SK-N-SH (cell line): ENCODE results near the gene CDKL4.

Source experiments
- EP300 ChIP-seq, 2 experiments: IDR thresholded peaks; 2 replicates each; pipeline versions ENCODE4 v1.4.0 to v1.6.1; 2012; ENCODE audit warnings: borderline replicate concordance in 1 of 2, low read depth in 1 of 2, low read length in 1 of 2
- FOXJ3 ChIP-seq: sonication (generic); formaldehyde crosslinking; IDR thresholded peaks from 2 replicates; pipeline ENCODE4 v1.5.1; 2020; ENCODE audit warnings: mild to moderate bottlenecking, missing genetic modification reagents
- MAX ChIP-seq: IDR thresholded peaks from 2 replicates; pipeline ENCODE4 v1.4.0; 2012; ENCODE audit warnings: low read depth
- SIN3A ChIP-seq: IDR thresholded peaks from 2 replicates; pipeline ENCODE4 v1.6.1; 2012; ENCODE audit warnings: low read depth, mild to moderate bottlenecking, low read length, moderate library complexity, borderline replicate concordance
- SMC3 ChIP-seq: IDR thresholded peaks from 2 replicates; pipeline ENCODE4 v1.6.1; 2012; ENCODE audit warnings: low read depth, low read length, improper control_type of control experiment
- TAF1 ChIP-seq: IDR thresholded peaks from 2 replicates; pipeline ENCODE4 v1.6.1; 2012; ENCODE audit warnings: low read depth, mild to moderate bottlenecking, low read length, moderate library complexity, borderline replicate concordance
- TEAD4 ChIP-seq: IDR thresholded peaks from 2 replicates; pipeline ENCODE4 v1.4.0; 2012; ENCODE audit warnings: mild to moderate bottlenecking, borderline replicate concordance; ENCODE audit not compliant: insufficient read depth
- ZBTB33 ChIP-seq: IDR thresholded peaks from 2 replicates; pipeline ENCODE4 v1.4.0; 2012; ENCODE audit warnings: low read depth, borderline replicate concordance
- TF ChIP-seq, protein P1 (sequence below): fragments of 200-600 bp; sonication (generic); IDR thresholded peaks from 2 replicates; pipeline ENCODE4 v1.6.1; 2017; ENCODE audit warnings: antibody characterized with exemption, mild to moderate bottlenecking, moderate library complexity
- TF ChIP-seq, protein P2 (sequence below): IDR thresholded peaks from 2 replicates; pipeline ENCODE4 v1.4.0; 2012; ENCODE audit warnings: low read depth, borderline replicate concordance

- no peak for TF ChIP-seq MAX
- TF ChIP-seq, protein P1, sequence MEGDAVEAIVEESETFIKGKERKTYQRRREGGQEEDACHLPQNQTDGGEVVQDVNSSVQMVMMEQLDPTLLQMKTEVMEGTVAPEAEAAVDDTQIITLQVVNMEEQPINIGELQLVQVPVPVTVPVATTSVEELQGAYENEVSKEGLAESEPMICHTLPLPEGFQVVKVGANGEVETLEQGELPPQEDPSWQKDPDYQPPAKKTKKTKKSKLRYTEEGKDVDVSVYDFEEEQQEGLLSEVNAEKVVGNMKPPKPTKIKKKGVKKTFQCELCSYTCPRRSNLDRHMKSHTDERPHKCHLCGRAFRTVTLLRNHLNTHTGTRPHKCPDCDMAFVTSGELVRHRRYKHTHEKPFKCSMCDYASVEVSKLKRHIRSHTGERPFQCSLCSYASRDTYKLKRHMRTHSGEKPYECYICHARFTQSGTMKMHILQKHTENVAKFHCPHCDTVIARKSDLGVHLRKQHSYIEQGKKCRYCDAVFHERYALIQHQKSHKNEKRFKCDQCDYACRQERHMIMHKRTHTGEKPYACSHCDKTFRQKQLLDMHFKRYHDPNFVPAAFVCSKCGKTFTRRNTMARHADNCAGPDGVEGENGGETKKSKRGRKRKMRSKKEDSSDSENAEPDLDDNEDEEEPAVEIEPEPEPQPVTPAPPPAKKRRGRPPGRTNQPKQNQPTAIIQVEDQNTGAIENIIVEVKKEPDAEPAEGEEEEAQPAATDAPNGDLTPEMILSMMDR, result no peak
- TF ChIP-seq TEAD4, result no peak
- no peak for TF ChIP-seq ZBTB33
- no peak for TF ChIP-seq EP300 (IDR thresholded peaks at IDR 0.05; ENCODE audit: borderline replicate concordance in 1 of 2, low read depth in 1 of 2, low read length in 1 of 2)
- TF ChIP-seq SIN3A, result no peak
- TF ChIP-seq SMC3, result no peak
- TF ChIP-seq FOXJ3 (CRISPR knock-in tag), result no peak
- no peak for TF ChIP-seq TAF1
- TF ChIP-seq, protein P2, sequence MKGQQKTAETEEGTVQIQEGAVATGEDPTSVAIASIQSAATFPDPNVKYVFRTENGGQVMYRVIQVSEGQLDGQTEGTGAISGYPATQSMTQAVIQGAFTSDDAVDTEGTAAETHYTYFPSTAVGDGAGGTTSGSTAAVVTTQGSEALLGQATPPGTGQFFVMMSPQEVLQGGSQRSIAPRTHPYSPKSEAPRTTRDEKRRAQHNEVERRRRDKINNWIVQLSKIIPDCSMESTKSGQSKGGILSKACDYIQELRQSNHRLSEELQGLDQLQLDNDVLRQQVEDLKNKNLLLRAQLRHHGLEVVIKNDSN, result no peak
Measured at GRCh38 chr2:39266916-39267434, 23.2 kb upstream of the CDKL4 start.
